Activated naive CD4-positive, alpha-beta T cell treated with anti-CD3 and anti-CD28 coated beads for 36 hours (primary cell): ENCODE results near the gene PIGS. TPM values are rescaled to one million over a fixed set of nuclear protein-coding genes. Genes with fewer than 3 reads are reported as not detected.

Source experiments
- CTCF ChIA-PET: fragments of 350-600 bp; sonication (Branson Sonifier 250); formaldehyde crosslinking; loops from one replicate; lab custom pipeline; 2021; ENCODE audit warnings: antibody characterized with exemption; lab: Charles Lee
- DNase-seq: peaks from one replicate; pipeline ENCODE4 v3.0.0-alpha.2; 2020
- H3K27ac Mint-ChIP-seq: one replicate; pipeline ENCODE4 v1.8.0; 2021; ENCODE audit warnings: mild to moderate bottlenecking, mixed read lengths
- H3K27me3 Mint-ChIP-seq: one replicate; pipeline ENCODE4 v1.8.0; 2021; ENCODE audit warnings: low read depth, mixed read lengths
- H3K36me3 Mint-ChIP-seq: one replicate; pipeline ENCODE4 v1.8.0; 2021; ENCODE audit warnings: low read depth, mixed read lengths
- H3K4me1 Mint-ChIP-seq: one replicate; pipeline ENCODE4 v1.8.0; 2021; ENCODE audit warnings: low read depth, mixed read lengths
- H3K4me3 Mint-ChIP-seq: one replicate; pipeline ENCODE4 v1.8.0; 2021; ENCODE audit warnings: mild to moderate bottlenecking, moderate library complexity, mixed read lengths
- H3K9me3 Mint-ChIP-seq: one replicate; pipeline ENCODE4 v1.8.0; 2021; ENCODE audit warnings: mixed read lengths
- intact Hi-C: fragments of 100-400 bp; cut with micrococcal nuclease; formaldehyde crosslinking; loops from one replicate; pipeline ENCODE4 v1.15.1; 2023
- total RNA-seq, 2 experiments: library from RNA; stranded (reverse); gene quantifications; one replicate each; pipeline ENCODE4 v1.2.3, GENCODE V29; 2021

Gene PIGS
- total RNA-seq, 2 experiments from 2014 or later = 34.8 to 36.0 TPM

- Mint-ChIP-seq H3K4me1 (peaks cover 15% of the 10 kb centered on the region), H3K9me3 (no peaks in the 10 kb centered on the region), H3K4me3 (peak overlapping the region; percentile 95), H3K36me3 (peaks cover 16% of the 10 kb centered on the region), H3K27me3 (no peaks in the 10 kb centered on the region), H3K27ac (peak overlapping the region; percentile 94)
- peak; percentile 90 for DNase-seq
- intact Hi-C loops = loop anchor here (1.0 kb wide), 8 partner anchors 22 to 558 kb away; partner anchors contain the start of genes BLTP2, IFT20, PHF12 and POLDIP2
- CTCF ChIA-PET = interaction anchor here (0.9 to 1.5 kb wide), 3 partner anchors 13 to 183 kb away, joined by 3 to 4 read pairs (median 3); partner anchors contain the start of gene PIGS
These were observed 28.2 kb upstream of the PIGS start for GRCh38 chr17:28599311-28600184.

GRCh38 chr17:28598799-28599310 is 27.5 kb upstream of the PIGS start, which contains the start of gene SPAG5:
SPAG5 (minus strand) TSS chr17:28599025; CDS start chr17:28598946, 79 bp downstream.
- Mint-ChIP-seq H3K4me3 (peak within 1 kb of the TSS; percentile 95), H3K36me3 (peaks cover 17% of the 10 kb centered on the region), H3K27ac (peak within 1 kb of the TSS; percentile 94), H3K4me1 (peaks cover 15% of the 10 kb centered on the region), H3K9me3 (no peaks in the 10 kb centered on the region), H3K27me3 (no peaks in the 10 kb centered on the region)
- CTCF ChIA-PET = interaction anchor here (0.9 to 1.5 kb wide), 3 partner anchors 14 to 182 kb away, joined by 3 to 4 read pairs (median 3); partner anchors contain the start of gene PIGS
- peak; percentile 96 for DNase-seq
- intact Hi-C loops = loop anchor here (1.0 kb wide), 8 partner anchors 22 to 558 kb away; partner anchors contain the start of genes BLTP2, IFT20, PHF12 and POLDIP2

GRCh38 chr17:28598389-28598788 is 27.1 kb upstream of the PIGS start:
- DNase-seq = no peak

GRCh38 chr17:28597606-28598383 is 26.5 kb upstream of the PIGS start:
- no peak for DNase-seq
- Mint-ChIP-seq H3K27ac (peak overlapping the region; percentile 94), H3K4me3 (peak overlapping the region; percentile 95), H3K36me3 (peaks cover 23% of the 10 kb centered on the region), H3K9me3 (no peaks in the 10 kb centered on the region), H3K27me3 (no peaks in the 10 kb centered on the region), H3K4me1 (peaks cover 15% of the 10 kb centered on the region)
- intact Hi-C loops = no loop called here
- CTCF ChIA-PET = interaction anchor here (0.6 to 1.5 kb wide), 2 partner anchors 15 to 187 kb away, joined by 3 to 4 read pairs; no protein-coding TSS in a partner anchor

More at GRCh38 chr17:28598389-28598788, 27.1 kb upstream of the PIGS start:
- H3K36me3 Mint-ChIP-seq = peaks cover 19% of the 10 kb centered on the region
- peak overlapping the region; percentile 94 for H3K27ac Mint-ChIP-seq
- no peaks in the 10 kb centered on the region for H3K27me3 Mint-ChIP-seq
- no peaks in the 10 kb centered on the region for H3K9me3 Mint-ChIP-seq
- peaks cover 15% of the 10 kb centered on the region for H3K4me1 Mint-ChIP-seq
- peak overlapping the region; percentile 95 for H3K4me3 Mint-ChIP-seq
- intact Hi-C loops = no loop called here
- CTCF ChIA-PET = interaction anchor here (0.6 to 1.5 kb wide), 2 partner anchors 14 to 188 kb away, joined by 3 to 4 read pairs; no protein-coding TSS in a partner anchor

GRCh38 chr17:28592260-28592659 is 20.9 kb upstream of the PIGS start:
- H3K27me3 Mint-ChIP-seq = no peaks in the 10 kb centered on the region
- DNase-seq = no peak
- H3K36me3 Mint-ChIP-seq = peaks cover 39% of the 10 kb centered on the region
- no peak overlapping the region for H3K4me3 Mint-ChIP-seq
- peaks cover under 1% of the 10 kb centered on the region for H3K4me1 Mint-ChIP-seq
- intact Hi-C loops = no loop called here
- CTCF ChIA-PET = interaction anchor here (1.0 kb wide), 1 partner anchor 43 kb away, joined by 3 read pairs; no protein-coding TSS in a partner anchor
- H3K9me3 Mint-ChIP-seq = no peaks in the 10 kb centered on the region
- H3K27ac Mint-ChIP-seq = no peak overlapping the region

GRCh38 chr17:28585851-28586250 is 14.5 kb upstream of the PIGS start:
- no peaks in the 10 kb centered on the region for H3K4me1 Mint-ChIP-seq
- no peaks in the 10 kb centered on the region for H3K27me3 Mint-ChIP-seq
- no peak overlapping the region for H3K27ac Mint-ChIP-seq
- H3K9me3 Mint-ChIP-seq = no peaks in the 10 kb centered on the region
- CTCF ChIA-PET = no interaction called here
- peaks cover 42% of the 10 kb centered on the region for H3K36me3 Mint-ChIP-seq
- intact Hi-C loops = no loop called here
- DNase-seq = no peak
- no peak overlapping the region for H3K4me3 Mint-ChIP-seq

- Mint-ChIP-seq H3K27ac (no peak overlapping the region), H3K36me3 (peaks cover 49% of the 10 kb centered on the region), H3K27me3 (no peaks in the 10 kb centered on the region), H3K4me1 (peaks cover 11% of the 10 kb centered on the region), H3K9me3 (no peaks in the 10 kb centered on the region), H3K4me3 (no peak overlapping the region)
- DNase-seq = no peak
- CTCF ChIA-PET = no interaction called here
- intact Hi-C loops = no loop called here
These were observed 13.1 kb upstream of the PIGS start for GRCh38 chr17:28584434-28584833.

GRCh38 chr17:28582513-28582912 is 11.2 kb upstream of the PIGS start:
- peaks cover 16% of the 10 kb centered on the region for H3K4me1 Mint-ChIP-seq
- no peak for DNase-seq
- H3K9me3 Mint-ChIP-seq = no peaks in the 10 kb centered on the region
- CTCF ChIA-PET = no interaction called here
- H3K4me3 Mint-ChIP-seq = no peak overlapping the region
- no peak overlapping the region for H3K27ac Mint-ChIP-seq
- no peaks in the 10 kb centered on the region for H3K27me3 Mint-ChIP-seq
- peaks cover 48% of the 10 kb centered on the region for H3K36me3 Mint-ChIP-seq
- intact Hi-C loops = no loop called here

- no peaks in the 10 kb centered on the region for H3K27me3 Mint-ChIP-seq
- CTCF ChIA-PET = interaction anchor here (0.6 kb wide), 1 partner anchor 29 kb away, joined by 4 read pairs; no protein-coding TSS in a partner anchor
These were observed 9.6 kb upstream of the PIGS start for GRCh38 chr17:28580959-28581358.

GRCh38 chr17:28579526-28579925 is 8.2 kb upstream of the PIGS start:
- Mint-ChIP-seq H3K4me3 (no peak overlapping the region), H3K27me3 (no peaks in the 10 kb centered on the region), H3K4me1 (peaks cover 31% of the 10 kb centered on the region), H3K27ac (peak overlapping the region; percentile 43), H3K9me3 (no peaks in the 10 kb centered on the region), H3K36me3 (peaks cover 31% of the 10 kb centered on the region)
- CTCF ChIA-PET = interaction anchor here (1.0 to 1.4 kb wide), 2 partner anchors 31 to 39 kb away, joined by 3 to 4 read pairs; no protein-coding TSS in a partner anchor
- intact Hi-C loops = loop anchor here (10.0 kb wide), 3 partner anchors 295 to 535 kb away; partner anchors contain the start of genes NLK and PHF12
- peak; percentile 60 for DNase-seq

More at GRCh38 chr17:28580959-28581358, 9.6 kb upstream of the PIGS start:
- Mint-ChIP-seq H3K4me1 (peaks cover 28% of the 10 kb centered on the region), H3K36me3 (peaks cover 46% of the 10 kb centered on the region), H3K9me3 (no peaks in the 10 kb centered on the region), H3K27ac (no peak overlapping the region), H3K4me3 (no peak overlapping the region)
- intact Hi-C loops = no loop called here
- no peak for DNase-seq
